Hepatocyte (in vitro differentiated cells): Measurements from ENCODE around the gene MAD1L1.

Experiments
- EZH2 ChIP-seq: fragments of 200-600 bp; sonication (generic); IDR thresholded peaks from 2 replicates; pipeline ENCODE4 v1.6.1; 2016; ENCODE audit warnings: antibody characterized with exemption, mild to moderate bottlenecking, borderline replicate concordance
- EZH2phosphoT487 ChIP-seq: fragments of 200-600 bp; sonication (generic); IDR thresholded peaks from one replicate; pipeline ENCODE4 v1.6.1; 2018; ENCODE audit warnings: antibody characterized with exemption, mild to moderate bottlenecking, low read depth, moderate library complexity; ENCODE audit not compliant: unreplicated experiment, severe bottlenecking
- TF ChIP-seq, protein P1 (sequence below): fragments of 200-600 bp; sonication (generic); IDR thresholded peaks from 2 replicates; pipeline ENCODE4 v1.5.1; 2016; ENCODE audit warnings: antibody characterized with exemption, mild to moderate bottlenecking; ENCODE audit not compliant: poor library complexity

DNA sequence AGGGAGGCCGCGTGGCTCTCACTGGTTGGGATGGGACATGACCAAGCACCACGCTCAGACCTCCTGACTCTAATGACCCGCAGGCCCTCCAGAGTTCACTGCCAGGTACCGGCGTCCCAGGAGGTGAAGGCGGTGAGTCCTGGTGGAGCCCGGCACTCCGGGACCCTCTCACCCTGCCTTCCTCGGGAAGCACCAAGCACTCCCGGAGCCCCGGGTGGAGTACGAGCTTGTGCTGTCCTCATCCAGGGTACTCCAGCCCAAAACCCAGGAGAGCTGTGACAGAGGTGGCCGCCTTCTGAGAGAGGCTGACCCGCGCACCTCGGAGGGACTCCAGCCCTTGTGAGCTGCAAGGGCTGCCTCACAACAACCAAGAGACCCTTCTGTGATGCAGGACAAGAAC is 9.4 kb downstream of the MAD1L1 start:
- TF ChIP-seq EZH2 (no peak), EZH2phosphoT487 (no peak)
- TF ChIP-seq, protein P1, sequence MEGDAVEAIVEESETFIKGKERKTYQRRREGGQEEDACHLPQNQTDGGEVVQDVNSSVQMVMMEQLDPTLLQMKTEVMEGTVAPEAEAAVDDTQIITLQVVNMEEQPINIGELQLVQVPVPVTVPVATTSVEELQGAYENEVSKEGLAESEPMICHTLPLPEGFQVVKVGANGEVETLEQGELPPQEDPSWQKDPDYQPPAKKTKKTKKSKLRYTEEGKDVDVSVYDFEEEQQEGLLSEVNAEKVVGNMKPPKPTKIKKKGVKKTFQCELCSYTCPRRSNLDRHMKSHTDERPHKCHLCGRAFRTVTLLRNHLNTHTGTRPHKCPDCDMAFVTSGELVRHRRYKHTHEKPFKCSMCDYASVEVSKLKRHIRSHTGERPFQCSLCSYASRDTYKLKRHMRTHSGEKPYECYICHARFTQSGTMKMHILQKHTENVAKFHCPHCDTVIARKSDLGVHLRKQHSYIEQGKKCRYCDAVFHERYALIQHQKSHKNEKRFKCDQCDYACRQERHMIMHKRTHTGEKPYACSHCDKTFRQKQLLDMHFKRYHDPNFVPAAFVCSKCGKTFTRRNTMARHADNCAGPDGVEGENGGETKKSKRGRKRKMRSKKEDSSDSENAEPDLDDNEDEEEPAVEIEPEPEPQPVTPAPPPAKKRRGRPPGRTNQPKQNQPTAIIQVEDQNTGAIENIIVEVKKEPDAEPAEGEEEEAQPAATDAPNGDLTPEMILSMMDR, result no peak
